K562 (cell line): ENCODE results near the gene EIF4E2.

ENCODE experiments used
- CBX5 ChIP-seq: IDR thresholded peaks from 2 replicates; pipeline ENCODE4 v1.6.1; 2014; ENCODE audit warnings: low read depth, borderline replicate concordance
- CHD1 ChIP-seq: fragments of 200-600 bp; sonication (generic); IDR thresholded peaks from one replicate; pipeline ENCODE4 v1.6.1; 2012; ENCODE audit warnings: mild to moderate bottlenecking, moderate library complexity, low read length, inconsistent platforms
- CTCF ChIP-seq, 3 experiments: IDR thresholded peaks in 2 of 3; conservative IDR thresholded peaks in 1 of 3; 2 replicates each; pipeline ENCODE4 v1.5.1; 2011 to 2012; ENCODE audit warnings: low read length in 3 of 3, mild to moderate bottlenecking in 3 of 3, control low read depth in 2 of 3, improper control_type of control experiment in 1 of 3, inconsistent platforms in 1 of 3, low read depth in 1 of 3, mixed read lengths in 1 of 3, moderate library complexity in 1 of 3; ENCODE audit not compliant: insufficient read depth in 2 of 3
- MEIS2 ChIP-seq: fragments of 450-650 bp; IDR thresholded peaks from 2 replicates; pipeline ENCODE4 v1.6.1; 2014; ENCODE audit warnings: mild to moderate bottlenecking; ENCODE audit not compliant: partially characterized antibody
- TARDBP ChIP-seq: fragments of 450-650 bp; IDR thresholded peaks from 2 replicates; pipeline ENCODE4 v1.6.1; 2016
- YY1 ChIP-seq, 3 experiments: IDR thresholded peaks; 2 replicates each; pipeline ENCODE4 v1.6.1; 2011; ENCODE audit warnings: low read length in 2 of 3, mild to moderate bottlenecking in 2 of 3, moderate library complexity in 2 of 3, borderline replicate concordance in 1 of 3, control low read depth in 1 of 3, low read depth in 1 of 3; ENCODE audit not compliant: insufficient read depth in 3 of 3, insufficient replicate concordance in 2 of 3, control insufficient read depth in 1 of 3, insufficient read length in 1 of 3; ENCODE audit errors: extremely low read depth in 1 of 3
- ZNF609 ChIP-seq: sonication (generic); formaldehyde crosslinking; IDR thresholded peaks from 2 replicates; pipeline ENCODE4 v1.8.1; 2023; ENCODE audit warnings: missing genetic modification reagents, mild to moderate bottlenecking, borderline replicate concordance
- TF ChIP-seq, protein P1 (sequence below): sonication (generic); formaldehyde crosslinking; IDR thresholded peaks from 2 replicates; pipeline ENCODE4 v1.5.0; 2020; ENCODE audit warnings: missing genetic modification reagents

DNA sequence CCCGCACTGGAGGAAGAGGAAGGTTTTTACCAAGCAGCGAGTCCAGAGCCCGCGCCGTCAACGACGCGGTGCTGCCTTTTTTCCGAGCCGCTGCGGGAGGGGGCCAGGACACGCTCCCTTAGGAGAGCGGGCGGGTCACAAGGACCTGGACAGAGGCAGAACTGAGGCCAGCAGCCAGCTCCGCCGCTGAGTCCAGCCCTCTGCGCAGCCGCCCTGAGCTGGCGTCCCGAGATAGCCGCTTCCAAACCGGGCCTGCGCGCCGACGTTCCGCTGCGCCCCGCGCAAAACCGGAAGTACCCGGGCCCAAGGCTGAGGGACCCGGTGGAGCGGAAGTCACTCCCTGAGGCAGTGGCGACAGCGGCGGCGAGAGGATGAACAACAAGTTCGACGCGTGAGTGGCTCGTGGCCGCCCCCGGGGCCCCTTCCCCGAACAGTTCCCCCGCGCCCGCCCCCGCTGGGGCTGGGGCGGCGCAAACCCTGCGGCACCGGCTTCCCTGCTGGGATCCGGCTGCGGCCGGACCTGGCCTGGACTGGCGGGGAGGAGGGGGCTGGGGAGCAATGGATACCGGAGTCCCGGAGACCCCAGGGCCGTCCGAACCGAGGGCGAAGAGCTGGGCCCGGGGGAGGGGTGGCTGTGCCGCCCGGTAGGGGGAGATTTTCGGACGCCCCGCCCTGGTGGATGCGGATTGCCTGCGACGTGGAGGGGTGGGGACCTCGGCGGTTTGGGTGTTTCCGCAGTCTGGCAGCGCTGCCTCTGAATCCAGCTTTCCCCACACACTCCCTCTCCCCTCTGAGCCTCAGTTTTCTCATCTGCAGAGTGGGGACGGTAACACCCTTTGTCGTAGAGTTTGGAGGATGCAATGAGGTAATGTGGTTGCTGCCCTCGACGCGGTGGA is at the start of gene EIF4E2, which contains the start of gene TIGD1:
- TF ChIP-seq TARDBP (no peak), MEIS2 (peak; percentile 82), ZNF609 (no peak), CTCF (IDR thresholded peaks at IDR 0.05 in 2 of 3, conservative IDR thresholded peaks at IDR 0.05 in 1 of 3; ENCODE audit: insufficient read depth in 2 of 3, low read depth in 1 of 3, low read length in 3 of 3) (peak; percentile 12 to 40 (median 15); a peak in 2 of 6 replicates), CBX5 (no peak), YY1 (IDR thresholded peaks at IDR 0.05; ENCODE audit: borderline replicate concordance in 1 of 3, control insufficient read depth in 1 of 3, extremely low read depth in 1 of 3, insufficient read depth in 3 of 3, insufficient read length in 1 of 3, insufficient replicate concordance in 2 of 3, low read depth in 1 of 3, low read length in 2 of 3) (peak in 2 of 3 experiments; percentile 62 to 77), CHD1 (no peak)
- TF ChIP-seq, protein P1, sequence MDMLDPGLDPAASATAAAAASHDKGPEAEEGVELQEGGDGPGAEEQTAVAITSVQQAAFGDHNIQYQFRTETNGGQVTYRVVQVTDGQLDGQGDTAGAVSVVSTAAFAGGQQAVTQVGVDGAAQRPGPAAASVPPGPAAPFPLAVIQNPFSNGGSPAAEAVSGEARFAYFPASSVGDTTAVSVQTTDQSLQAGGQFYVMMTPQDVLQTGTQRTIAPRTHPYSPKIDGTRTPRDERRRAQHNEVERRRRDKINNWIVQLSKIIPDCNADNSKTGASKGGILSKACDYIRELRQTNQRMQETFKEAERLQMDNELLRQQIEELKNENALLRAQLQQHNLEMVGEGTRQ (CRISPR knock-in tag): no peak
